GM23248 (cell line): ENCODE data around the gene TMBIM1.

Experiments used
- EZH2 ChIP-seq: fragments of 200-600 bp; sonication (generic); IDR thresholded peaks from 2 replicates; pipeline ENCODE4 v1.6.1; 2018; ENCODE audit warnings: antibody characterized with exemption, mild to moderate bottlenecking; ENCODE audit not compliant: insufficient read depth, poor library complexity, severe bottlenecking
- EZH2phosphoT487 ChIP-seq: fragments of 200-600 bp; sonication (generic); IDR thresholded peaks from 2 replicates; pipeline ENCODE4 v1.6.1; 2018; ENCODE audit warnings: antibody characterized with exemption, moderate library complexity, mild to moderate bottlenecking, low read depth; ENCODE audit not compliant: insufficient read depth

DNA sequence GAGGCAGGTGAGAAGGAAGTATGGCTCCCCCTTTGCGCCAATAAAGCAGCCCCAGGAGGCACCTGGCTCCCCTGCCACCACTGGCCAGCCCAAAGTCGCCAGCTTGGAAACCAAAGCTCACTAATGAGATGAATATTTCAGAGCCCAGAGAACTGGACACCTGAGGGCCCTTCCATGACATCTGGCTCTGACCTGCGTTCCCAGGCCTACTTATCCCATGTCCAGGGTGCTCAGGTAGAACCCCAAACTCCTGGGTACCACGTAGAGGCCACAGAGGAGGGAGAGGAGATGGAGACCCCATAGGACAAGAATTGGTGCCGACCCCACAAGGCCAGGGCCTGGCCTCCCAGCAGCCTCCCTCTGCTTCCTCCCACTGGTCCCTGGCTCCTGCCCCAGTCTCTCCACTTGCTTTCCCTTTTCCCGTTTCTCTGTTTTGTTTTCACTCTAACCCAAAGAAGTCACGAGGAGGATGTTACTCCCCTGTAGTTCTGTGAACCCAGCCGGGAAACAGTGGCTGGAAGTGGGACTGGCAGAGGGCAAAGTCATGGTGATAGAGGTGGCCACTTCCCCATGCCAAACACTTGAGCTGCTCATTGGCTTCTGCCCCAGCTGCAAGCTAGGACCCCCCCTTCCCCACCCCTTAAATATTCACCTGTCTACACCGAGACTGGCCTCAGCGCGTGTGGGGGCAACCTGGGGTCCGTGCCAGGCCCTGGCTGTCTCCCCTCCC, 820 bp downstream of the TMBIM1 start:
- TF ChIP-seq EZH2 (no peak), EZH2phosphoT487 (no peak)
